22Rv1 (cell line): ENCODE results near the gene PYROXD2.

ENCODE experiments used
- CTCF ChIP-seq: fragments of 450-650 bp; IDR thresholded peaks from 2 replicates; pipeline ENCODE4 v1.5.1; 2017; ENCODE audit warnings: mild to moderate bottlenecking
- ZFX ChIP-seq: fragments of 450-650 bp; IDR thresholded peaks from 2 replicates; pipeline ENCODE4 v1.6.1; 2017; ENCODE audit warnings: antibody characterized with exemption, borderline replicate concordance

- no peak for TF ChIP-seq CTCF
- TF ChIP-seq ZFX = no peak
Observed at GRCh38 chr10:98407017-98407743, 7.8 kb downstream of the PYROXD2 start.
